Prostate gland (tissue), 2 donors: ENCODE data around the gene SYNPR.

Experiments
- CTCF ChIP-seq, 4 experiments: fragments of 200-600 bp in 2 of 4; fragments of 450-650 bp in 2 of 4; sonication (generic) in 2 of 4; IDR thresholded peaks; 1 replicate in 3 of 4; 2 replicates in 1 of 4; pipeline ENCODE4 v1.5.1; 2016 to 2019; ENCODE audit warnings: antibody characterized with exemption in 4 of 4, mild to moderate bottlenecking in 2 of 4, moderate library complexity in 2 of 4
- POLR2AphosphoS5 ChIP-seq: sonication (generic); formaldehyde crosslinking; IDR thresholded peaks from one replicate; pipeline ENCODE4 v1.6.1; 2017; ENCODE audit warnings: antibody characterized with exemption

- TF ChIP-seq CTCF (IDR thresholded peaks at IDR 0.05) (no peak), POLR2AphosphoS5 (no peak)
These were observed 106.3 kb downstream of the SYNPR start for GRCh38 chr3:63384382-63384781.
